Stimulated activated naive B cell treated with anti-CD40 and anti-IgM and Interleukin-4, amounts not matched to agents 10 μg/mL and 1 μg/mL and 100 μg/mL, for 72 hours (primary cell): Measurements from ENCODE around the gene VWA2.

ENCODE experiments used
- ATAC-seq, 2 donors: fragments of 150-1000 bp; cut with Tn5 transposase; replicated peaks; 2 replicates each; pipeline ENCODE4 v1.10.0; 2021; ENCODE audit warnings: moderate library complexity in 1 of 2
- DNase-seq: peaks from one replicate; pipeline ENCODE4 v3.0.0; 2021
- H3K27ac Mint-ChIP-seq: one replicate; pipeline ENCODE4 v1.8.0; 2022; ENCODE audit warnings: mild to moderate bottlenecking, mixed read lengths
- H3K27me3 Mint-ChIP-seq, 2 donors: one replicate each; pipeline ENCODE4 v1.8.0; 2022; ENCODE audit warnings: mixed read lengths in 2 of 2
- H3K36me3 Mint-ChIP-seq, 2 donors: one replicate each; pipeline ENCODE4 v1.8.0; 2022; ENCODE audit warnings: mixed read lengths in 2 of 2, mild to moderate bottlenecking in 1 of 2
- H3K4me1 Mint-ChIP-seq, 2 donors: one replicate each; pipeline ENCODE4 v1.8.0; 2022; ENCODE audit warnings: mixed read lengths in 2 of 2, mild to moderate bottlenecking in 1 of 2
- H3K4me3 Mint-ChIP-seq, 2 donors: one replicate each; pipeline ENCODE4 v1.8.0; 2022; ENCODE audit warnings: mild to moderate bottlenecking in 2 of 2, mixed read lengths in 2 of 2, moderate library complexity in 1 of 2
- H3K9me3 Mint-ChIP-seq, 2 donors: one replicate each; pipeline ENCODE4 v1.8.0; 2022; ENCODE audit warnings: mixed read lengths in 2 of 2, mild to moderate bottlenecking in 1 of 2

The VWA2 gene

GRCh38 chr10:114285961-114286441 is 46.9 kb downstream of the VWA2 start:
- no peaks in the 10 kb centered on the region for H3K27me3 Mint-ChIP-seq
- H3K4me3 Mint-ChIP-seq = no peak overlapping the region
- DNase-seq = no peak
- no peak for ATAC-seq
- H3K36me3 Mint-ChIP-seq = no peaks in the 10 kb centered on the region
- H3K27ac Mint-ChIP-seq = no peak overlapping the region
- peaks cover 6 to 7% of the 10 kb centered on the region in 2 donors for H3K4me1 Mint-ChIP-seq
- H3K9me3 Mint-ChIP-seq = no peaks in the 10 kb centered on the region

- no peak overlapping the region for H3K4me3 Mint-ChIP-seq
- DNase-seq = no peak
- H3K9me3 Mint-ChIP-seq = no peaks in the 10 kb centered on the region
- H3K27me3 Mint-ChIP-seq = no peaks in the 10 kb centered on the region
- ATAC-seq = no peak
- no peaks in the 10 kb centered on the region for H3K36me3 Mint-ChIP-seq
- H3K27ac Mint-ChIP-seq = no peak overlapping the region
- H3K4me1 Mint-ChIP-seq = peaks cover 6 to 7% of the 10 kb centered on the region in 2 donors
These were observed 47.9 kb downstream of the VWA2 start for GRCh38 chr10:114286921-114287320.

GRCh38 chr10:114288424-114289095 is 49.5 kb downstream of the VWA2 start:
- ATAC-seq (peak in 1 of 2 donors; percentile 23), DNase-seq (no peak)
- no peak overlapping the region for H3K27ac Mint-ChIP-seq
- peaks cover 6 to 7% of the 10 kb centered on the region in 2 donors for H3K4me1 Mint-ChIP-seq
- H3K27me3 Mint-ChIP-seq = no peaks in the 10 kb centered on the region
- no peaks in the 10 kb centered on the region for H3K9me3 Mint-ChIP-seq
- H3K36me3 Mint-ChIP-seq = no peaks in the 10 kb centered on the region
- no peak overlapping the region for H3K4me3 Mint-ChIP-seq

- no peak for ATAC-seq
- no peaks in the 10 kb centered on the region for H3K36me3 Mint-ChIP-seq
- H3K9me3 Mint-ChIP-seq = no peaks in the 10 kb centered on the region
- H3K27ac Mint-ChIP-seq = no peak overlapping the region
- no peak for DNase-seq
- no peak overlapping the region for H3K4me3 Mint-ChIP-seq
- no peaks in the 10 kb centered on the region for H3K27me3 Mint-ChIP-seq
- peaks cover 6 to 7% of the 10 kb centered on the region in 2 donors for H3K4me1 Mint-ChIP-seq
These were observed 50.0 kb downstream of the VWA2 start for GRCh38 chr10:114289096-114289436.

GRCh38 chr10:114290038-114290437 is 51.0 kb downstream of the VWA2 start:
- no peak overlapping the region for H3K4me3 Mint-ChIP-seq
- DNase-seq (no peak), ATAC-seq (no peak)
- H3K36me3 Mint-ChIP-seq = peaks cover 5 to 8% of the 10 kb centered on the region in 2 donors
- H3K27ac Mint-ChIP-seq = no peak overlapping the region
- no peaks in the 10 kb centered on the region for H3K27me3 Mint-ChIP-seq
- peaks cover 0 to 6% of the 10 kb centered on the region in 2 donors for H3K9me3 Mint-ChIP-seq
- H3K4me1 Mint-ChIP-seq = peaks cover 6 to 7% of the 10 kb centered on the region in 2 donors

- DNase-seq (no peak), ATAC-seq (no peak)
- Mint-ChIP-seq H3K9me3 (peaks cover 0 to 9% of the 10 kb centered on the region in 2 donors), H3K4me3 (no peak overlapping the region), H3K27ac (no peak overlapping the region), H3K27me3 (no peaks in the 10 kb centered on the region), H3K36me3 (peaks cover 15 to 17% of the 10 kb centered on the region in 2 donors), H3K4me1 (peaks cover 6 to 7% of the 10 kb centered on the region in 2 donors)
These were observed 52.0 kb downstream of the VWA2 start for GRCh38 chr10:114291076-114291475.

- Mint-ChIP-seq H3K4me3 (no peak overlapping the region), H3K27me3 (no peaks in the 10 kb centered on the region), H3K4me1 (peaks cover 6 to 7% of the 10 kb centered on the region in 2 donors), H3K9me3 (peaks cover 0 to 11% of the 10 kb centered on the region in 2 donors), H3K36me3 (peaks cover 20 to 21% of the 10 kb centered on the region in 2 donors), H3K27ac (no peak overlapping the region)
- ATAC-seq = no peak
- no peak for DNase-seq
These were observed 52.5 kb downstream of the VWA2 start for GRCh38 chr10:114291516-114291915.

- H3K9me3 Mint-ChIP-seq = peaks cover 3 to 13% of the 10 kb centered on the region in 2 donors
- no peak overlapping the region for H3K4me3 Mint-ChIP-seq
- no peaks in the 10 kb centered on the region for H3K27me3 Mint-ChIP-seq
- no peak for ATAC-seq
- H3K27ac Mint-ChIP-seq = no peak overlapping the region
- H3K36me3 Mint-ChIP-seq = peaks cover 33 to 35% of the 10 kb centered on the region in 2 donors
- DNase-seq = no peak
- peaks cover 4% of the 10 kb centered on the region in 2 donors for H3K4me1 Mint-ChIP-seq
These were observed 54.0 kb downstream of the VWA2 start for GRCh38 chr10:114293075-114293474.

- Mint-ChIP-seq H3K4me1 (no peaks in the 10 kb centered on the region), H3K9me3 (peaks cover 3 to 13% of the 10 kb centered on the region in 2 donors), H3K4me3 (no peak overlapping the region), H3K27ac (no peak overlapping the region), H3K27me3 (no peaks in the 10 kb centered on the region), H3K36me3 (peaks cover 36 to 44% of the 10 kb centered on the region in 2 donors)
- DNase-seq = no peak
- no peak for ATAC-seq
These were observed 55.5 kb downstream of the VWA2 start for GRCh38 chr10:114294549-114294948.

- peaks cover 3 to 13% of the 10 kb centered on the region in 2 donors for H3K9me3 Mint-ChIP-seq
- H3K27me3 Mint-ChIP-seq = no peaks in the 10 kb centered on the region
- H3K36me3 Mint-ChIP-seq = peaks cover 40 to 48% of the 10 kb centered on the region in 2 donors
- H3K27ac Mint-ChIP-seq = no peak overlapping the region
- no peaks in the 10 kb centered on the region for H3K4me1 Mint-ChIP-seq
- ATAC-seq = no peak
- no peak overlapping the region for H3K4me3 Mint-ChIP-seq
- no peak for DNase-seq
These were observed 56.3 kb downstream of the VWA2 start for GRCh38 chr10:114295393-114295792.

GRCh38 chr10:114297136-114297705 is 58.2 kb downstream of the VWA2 start:
- ATAC-seq (no peak), DNase-seq (no peak)
- peaks cover 3 to 13% of the 10 kb centered on the region in 2 donors for H3K9me3 Mint-ChIP-seq
- H3K27me3 Mint-ChIP-seq = no peaks in the 10 kb centered on the region
- no peaks in the 10 kb centered on the region for H3K4me1 Mint-ChIP-seq
- no peak overlapping the region for H3K27ac Mint-ChIP-seq
- H3K36me3 Mint-ChIP-seq = peaks cover 40 to 48% of the 10 kb centered on the region in 2 donors
- no peak overlapping the region for H3K4me3 Mint-ChIP-seq

- ATAC-seq (no peak), DNase-seq (no peak)
- Mint-ChIP-seq H3K36me3 (peaks cover 34 to 40% of the 10 kb centered on the region in 2 donors), H3K4me3 (no peak overlapping the region), H3K27me3 (no peaks in the 10 kb centered on the region), H3K27ac (no peak overlapping the region), H3K9me3 (peaks cover 3 to 8% of the 10 kb centered on the region in 2 donors), H3K4me1 (peaks cover 8 to 14% of the 10 kb centered on the region in 2 donors)
These were observed 61.1 kb downstream of the VWA2 start for GRCh38 chr10:114300036-114300645.

GRCh38 chr10:114301177-114301576 is 62.1 kb downstream of the VWA2 start:
- no peak overlapping the region for H3K4me3 Mint-ChIP-seq
- H3K27me3 Mint-ChIP-seq = no peaks in the 10 kb centered on the region
- H3K4me1 Mint-ChIP-seq = peaks cover 8 to 14% of the 10 kb centered on the region in 2 donors
- H3K36me3 Mint-ChIP-seq = peaks cover 24 to 31% of the 10 kb centered on the region in 2 donors
- DNase-seq (no peak), ATAC-seq (no peak)
- peaks cover 3% of the 10 kb centered on the region in 2 donors for H3K9me3 Mint-ChIP-seq
- no peak overlapping the region for H3K27ac Mint-ChIP-seq

GRCh38 chr10:114301951-114302710 is 63.1 kb downstream of the VWA2 start:
- Mint-ChIP-seq H3K9me3 (peaks cover 2% of the 10 kb centered on the region in 2 donors), H3K36me3 (peaks cover 15 to 21% of the 10 kb centered on the region in 2 donors), H3K27me3 (no peaks in the 10 kb centered on the region), H3K27ac (no peak overlapping the region), H3K4me3 (no peak overlapping the region), H3K4me1 (peaks cover 8 to 14% of the 10 kb centered on the region in 2 donors)
- no peak for DNase-seq
- no peak for ATAC-seq
